Measurements from ENCODE around the gene CHAF1A. TPM values are rescaled to one million over a fixed set of nuclear protein-coding genes. Genes with fewer than 3 reads are reported as not detected.

CHAF1A gene
- total and polyA plus RNA-seq, 12 donors = 3.4 to 14.6 (median 8.4) TPM

- no peak for DNase-seq
- Histone ChIP-seq H3K27me3 (no peaks in the 10 kb centered on the region), H3K36me3 (replicated peaks in 1 of 2) (peaks cover 0 to 33% of the 10 kb centered on the region in 2 donors), H3K4me1 (replicated peaks in 1 of 2) (peaks cover 13 to 17% of the 10 kb centered on the region in 2 donors), H3K27ac (no peak overlapping the region), H3K4me3 (no peak overlapping the region), H3K9me3 (replicated peaks in 1 of 3) (no peaks in the 10 kb centered on the region)
- 83 to 88% (median 84%) methylated on average over 14 to 16 of the region's 16 CpGs for WGBS, 4 donors
- intact Hi-C loops (cut with DNase I) = no loop called here
- TF ChIP-seq CTCF (IDR thresholded peaks at IDR 0.05) (no peak), POLR2A (IDR thresholded peaks at IDR 0.05) (no peak)
Observed at GRCh38 chr19:4477034-4477801, 74.8 kb downstream of the CHAF1A start.

DNA sequence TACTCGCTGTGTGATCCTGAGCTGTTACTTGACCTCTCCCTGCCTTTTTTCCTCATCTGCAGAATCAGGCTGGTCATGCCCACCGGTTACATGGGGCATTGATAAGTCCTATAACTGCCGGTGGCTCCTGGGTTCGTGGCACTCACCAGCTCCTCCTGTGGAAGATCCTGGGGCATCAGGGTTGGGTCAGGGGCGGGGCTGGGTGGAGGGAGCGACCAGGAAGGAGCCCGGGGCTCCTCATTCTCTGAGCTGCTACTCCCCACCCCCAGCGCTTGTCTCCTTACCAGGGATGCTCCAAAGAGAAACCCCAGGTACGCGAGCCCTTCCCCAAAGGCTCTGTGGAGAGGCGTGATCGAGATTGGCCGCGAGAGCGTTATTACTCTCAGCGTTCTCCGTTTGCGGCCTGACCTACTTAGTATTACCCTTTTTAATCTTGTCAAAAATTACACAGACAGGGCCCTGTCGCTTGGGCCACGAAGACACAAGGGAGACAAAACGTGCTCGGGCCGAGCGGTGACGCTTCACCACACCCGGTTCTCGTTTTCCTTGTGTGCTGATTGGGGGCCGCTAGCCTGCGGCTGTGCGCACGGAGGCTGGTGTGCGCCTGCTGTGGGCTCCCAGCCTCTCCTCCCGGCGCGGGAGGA, 80.4 kb downstream of the CHAF1A start:
- 92 to 96% (median 94%) methylated on average over 33 to 35 of the region's 35 CpGs for WGBS, 4 donors
- no peaks in the 10 kb centered on the region for H3K9me3 ChIP-seq (replicated peaks in 1 of 3)
- H3K27ac ChIP-seq = no peak overlapping the region
- H3K4me3 ChIP-seq = no peak overlapping the region
- H3K27me3 ChIP-seq = no peaks in the 10 kb centered on the region
- TF ChIP-seq CTCF (IDR thresholded peaks at IDR 0.05) (no peak), POLR2A (IDR thresholded peaks at IDR 0.05) (no peak)
- DNase-seq = no peak
- no peaks in the 10 kb centered on the region for H3K4me1 ChIP-seq (replicated peaks in 1 of 2)
- intact Hi-C loops (cut with DNase I) = no loop called here
- H3K36me3 ChIP-seq (replicated peaks in 1 of 2) = peaks cover 0 to 13% of the 10 kb centered on the region in 2 donors

- Histone ChIP-seq H3K36me3 (replicated peaks in 1 of 2) (peaks cover 0 to 10% of the 10 kb centered on the region in 2 donors), H3K27me3 (no peaks in the 10 kb centered on the region), H3K27ac (no peak overlapping the region), H3K4me3 (no peak overlapping the region), H3K4me1 (replicated peaks in 1 of 2) (no peaks in the 10 kb centered on the region), H3K9me3 (replicated peaks in 1 of 3) (no peaks in the 10 kb centered on the region)
- intact Hi-C loops (cut with DNase I) = no loop called here
- no peak for DNase-seq
- WGBS, 4 donors = 90 to 96% (median 92%) methylated on average over 19 of the region's 19 CpGs
- TF ChIP-seq CTCF (IDR thresholded peaks at IDR 0.05) (no peak), POLR2A (IDR thresholded peaks at IDR 0.05) (no peak)
Observed at GRCh38 chr19:4483385-4483784, 80.9 kb downstream of the CHAF1A start.

- no peak for TF ChIP-seq POLR2A (IDR thresholded peaks at IDR 0.05)
- no peak for TF ChIP-seq CTCF (IDR thresholded peaks at IDR 0.05)
- Histone ChIP-seq H3K27ac (no peak overlapping the region), H3K9me3 (replicated peaks in 1 of 3) (no peaks in the 10 kb centered on the region), H3K4me3 (no peak overlapping the region), H3K36me3 (replicated peaks in 1 of 2) (peaks cover 0 to 32% of the 10 kb centered on the region in 2 donors), H3K27me3 (no peaks in the 10 kb centered on the region), H3K4me1 (replicated peaks in 1 of 2) (no peaks in the 10 kb centered on the region)
- intact Hi-C loops (cut with DNase I) = no loop called here
- 86 to 91% (median 88%) methylated on average over 9 to 11 of the region's 11 CpGs for WGBS, 4 donors
- DNase-seq = no peak
Observed at GRCh38 chr19:4487572-4487971, 85.1 kb downstream of the CHAF1A start.
